Sigmoid colon (tissue), 7 donors: ENCODE measurements around the gene NTRK1. TPM values are rescaled to one million over a fixed set of nuclear protein-coding genes. Genes with fewer than 3 reads are reported as not detected.

Source experiments
- DNase-seq: peaks from one replicate; pipeline ENCODE4 v3.0.0-alpha.2; 2019
- H3K27ac ChIP-seq, 4 donors: fragments of 200-600 bp; sonication (generic); one replicate each; pipeline ENCODE4 v1.5.1; 2016 to 2019; ENCODE audit warnings: mild to moderate bottlenecking in 1 of 4
- H3K27me3 ChIP-seq, 3 donors: fragments of 200-600 bp; sonication (generic); one replicate each; pipeline ENCODE4 v1.5.1; 2019; ENCODE audit warnings: mild to moderate bottlenecking in 1 of 3
- H3K36me3 ChIP-seq, 4 donors: fragments of 200-600 bp; sonication (generic); one replicate each; pipeline ENCODE4 v1.5.1; 2016 to 2019
- H3K4me1 ChIP-seq, 4 donors: fragments of 200-600 bp; sonication (generic); one replicate each; pipeline ENCODE4 v1.5.1; 2017 to 2019
- H3K4me3 ChIP-seq, 4 donors: fragments of 200-600 bp; sonication (generic); one replicate each; pipeline ENCODE4 v1.5.1; 2017 to 2019; ENCODE audit warnings: mild to moderate bottlenecking in 2 of 4, moderate library complexity in 1 of 4
- H3K9me3 ChIP-seq, 4 donors: fragments of 200-600 bp in 3 of 4; sonication (generic) in 3 of 4; one replicate each; pipeline versions ENCODE4 v1.5.1 to v1.6.1; 2013 to 2019
- EP300 ChIP-seq, 4 donors: sonication (generic); formaldehyde crosslinking; IDR thresholded peaks; one replicate each; pipeline ENCODE4 v1.6.1; 2017; ENCODE audit warnings: antibody characterized with exemption in 4 of 4
- POLR2A ChIP-seq, 2 donors: fragments of 450-650 bp; IDR thresholded peaks; one replicate each; pipeline ENCODE4 v1.6.1; 2016; ENCODE audit warnings: antibody characterized with exemption in 2 of 2, mild to moderate bottlenecking in 2 of 2, moderate library complexity in 2 of 2
- POLR2AphosphoS5 ChIP-seq, 4 donors: sonication (generic); formaldehyde crosslinking; IDR thresholded peaks; one replicate each; pipeline ENCODE4 v1.6.1; 2017; ENCODE audit warnings: antibody characterized with exemption in 4 of 4
- WGBS, 2 donors: extraction: QIAGEN DNeasy Blood & Tissue Kit; methylation state at CpG; one replicate each; pipeline ENCODE4 v1.1.7; 2013; 5-methylcytosine and 5-hydroxymethylcytosine counted together
- intact Hi-C: fragments of 100-400 bp; cut with DNase I; formaldehyde crosslinking; loops from one replicate; pipeline ENCODE4 v1.15.1; 2023
- polyA plus RNA-seq, 3 donors: library from polyadenylated mRNA; stranded (reverse); fragments of 200-250 nt; gene quantifications; one replicate each; pipeline ENCODE4 v1.2.3, GENCODE V29; 2013
- total RNA-seq, 4 donors: library from RNA; depleted of rRNA; stranded (reverse); fragments of >200 nt; gene quantifications; one replicate each; pipeline ENCODE4 v1.1.0, GENCODE V29; 2016
- TF ChIP-seq, protein P1 (sequence below), 4 experiments: fragments of 450-650 bp in 3 of 4; fragments of 200-600 bp in 1 of 4; IDR thresholded peaks; one replicate each; pipeline ENCODE4 v1.5.1; 2016 to 2019; ENCODE audit warnings: antibody characterized with exemption in 4 of 4, mild to moderate bottlenecking in 3 of 4, moderate library complexity in 2 of 4
- donor health status: healthy with polysubstance abuse.
- donor health status: Bipolar disorder and iron deficiency.
- donor health status: healthy.

The NTRK1 gene
- total and polyA plus RNA-seq, 7 donors, result 0.42 to 4.9 (median 2.0) TPM; not detected in 1

DNA sequence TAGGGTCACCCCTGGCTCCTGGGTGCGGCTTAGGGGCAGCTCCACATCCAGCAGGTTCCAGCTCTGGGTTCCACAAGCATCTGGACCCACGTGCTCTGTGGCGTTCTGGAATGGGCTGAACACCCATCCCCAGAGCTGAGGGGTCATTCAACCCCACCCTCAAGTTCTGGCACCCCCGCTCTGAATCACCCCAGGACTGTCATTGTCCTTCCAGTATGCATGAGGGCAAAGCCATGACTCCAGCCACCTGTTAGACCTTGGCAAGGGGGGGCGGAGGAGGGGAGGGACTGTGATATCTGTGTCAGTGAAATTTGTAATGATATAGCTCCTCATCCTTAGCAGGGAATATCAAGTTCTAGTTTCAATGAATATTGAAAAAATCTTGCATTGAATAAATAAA, 14.0 kb upstream of the NTRK1 start:
- Histone ChIP-seq H3K9me3 (no peaks in the 10 kb centered on the region), H3K4me3 (no peak overlapping the region), H3K27ac (no peak overlapping the region), H3K36me3 (no peaks in the 10 kb centered on the region), H3K27me3 (peaks cover 15 to 69% (median 46%) of the 10 kb centered on the region in 3 donors), H3K4me1 (peaks cover 0 to 13% (median 5%) of the 10 kb centered on the region in 4 donors)
- 85 to 91% methylated on average over 5 of the region's 5 CpGs for WGBS, 2 donors
- no peak for DNase-seq
- TF ChIP-seq POLR2A (IDR thresholded peaks at IDR 0.05) (no peak), POLR2AphosphoS5 (IDR thresholded peaks at IDR 0.05) (no peak), EP300 (IDR thresholded peaks at IDR 0.05) (no peak)
- TF ChIP-seq, protein P1, sequence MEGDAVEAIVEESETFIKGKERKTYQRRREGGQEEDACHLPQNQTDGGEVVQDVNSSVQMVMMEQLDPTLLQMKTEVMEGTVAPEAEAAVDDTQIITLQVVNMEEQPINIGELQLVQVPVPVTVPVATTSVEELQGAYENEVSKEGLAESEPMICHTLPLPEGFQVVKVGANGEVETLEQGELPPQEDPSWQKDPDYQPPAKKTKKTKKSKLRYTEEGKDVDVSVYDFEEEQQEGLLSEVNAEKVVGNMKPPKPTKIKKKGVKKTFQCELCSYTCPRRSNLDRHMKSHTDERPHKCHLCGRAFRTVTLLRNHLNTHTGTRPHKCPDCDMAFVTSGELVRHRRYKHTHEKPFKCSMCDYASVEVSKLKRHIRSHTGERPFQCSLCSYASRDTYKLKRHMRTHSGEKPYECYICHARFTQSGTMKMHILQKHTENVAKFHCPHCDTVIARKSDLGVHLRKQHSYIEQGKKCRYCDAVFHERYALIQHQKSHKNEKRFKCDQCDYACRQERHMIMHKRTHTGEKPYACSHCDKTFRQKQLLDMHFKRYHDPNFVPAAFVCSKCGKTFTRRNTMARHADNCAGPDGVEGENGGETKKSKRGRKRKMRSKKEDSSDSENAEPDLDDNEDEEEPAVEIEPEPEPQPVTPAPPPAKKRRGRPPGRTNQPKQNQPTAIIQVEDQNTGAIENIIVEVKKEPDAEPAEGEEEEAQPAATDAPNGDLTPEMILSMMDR (IDR thresholded peaks at IDR 0.05), result no peak
- intact Hi-C loops, result no loop called here

DNA sequence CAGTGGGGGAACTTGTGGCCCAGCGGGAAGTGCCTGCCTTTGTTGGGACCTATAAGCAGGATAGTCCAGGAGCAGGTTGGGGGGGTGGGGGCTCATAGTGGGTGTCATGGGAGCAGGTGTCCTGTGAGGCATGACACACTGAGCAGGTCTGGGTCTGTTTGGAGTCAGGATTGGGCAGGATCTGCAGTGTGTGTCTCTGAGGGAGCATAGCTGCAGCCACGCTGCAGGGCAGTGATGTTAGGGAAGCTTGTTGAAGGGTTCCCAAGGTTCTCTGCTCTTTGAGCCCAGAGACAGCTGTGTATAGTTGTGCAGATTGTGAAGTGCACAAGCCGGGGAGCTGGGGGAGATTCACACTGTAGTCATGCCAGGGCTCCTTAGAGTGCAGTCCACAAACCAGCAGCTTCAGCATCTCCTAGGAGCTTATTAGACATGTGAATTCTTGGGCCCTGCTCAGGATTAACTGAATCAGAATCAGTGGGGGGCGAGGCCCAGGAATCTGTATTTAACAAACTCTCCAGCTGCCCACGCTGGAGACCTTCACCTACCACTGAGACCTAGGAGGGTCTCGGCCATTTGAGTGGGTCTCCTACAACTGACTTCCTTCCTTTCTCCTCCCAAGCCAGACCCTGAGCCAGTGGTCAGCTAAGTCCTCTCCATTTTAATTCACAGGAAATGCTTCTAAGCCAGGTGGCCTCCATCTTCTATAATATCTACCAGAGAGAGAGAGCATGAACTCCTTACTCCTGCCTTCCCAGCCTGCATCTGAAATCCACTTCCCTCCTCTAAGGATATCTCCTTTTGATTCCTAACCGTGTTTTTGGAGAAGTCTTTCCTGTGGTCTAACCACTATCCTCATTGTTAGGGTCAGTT, 12.8 kb upstream of the NTRK1 start:
- 72 to 76% methylated on average over 7 of the region's 7 CpGs for WGBS, 2 donors

DNA sequence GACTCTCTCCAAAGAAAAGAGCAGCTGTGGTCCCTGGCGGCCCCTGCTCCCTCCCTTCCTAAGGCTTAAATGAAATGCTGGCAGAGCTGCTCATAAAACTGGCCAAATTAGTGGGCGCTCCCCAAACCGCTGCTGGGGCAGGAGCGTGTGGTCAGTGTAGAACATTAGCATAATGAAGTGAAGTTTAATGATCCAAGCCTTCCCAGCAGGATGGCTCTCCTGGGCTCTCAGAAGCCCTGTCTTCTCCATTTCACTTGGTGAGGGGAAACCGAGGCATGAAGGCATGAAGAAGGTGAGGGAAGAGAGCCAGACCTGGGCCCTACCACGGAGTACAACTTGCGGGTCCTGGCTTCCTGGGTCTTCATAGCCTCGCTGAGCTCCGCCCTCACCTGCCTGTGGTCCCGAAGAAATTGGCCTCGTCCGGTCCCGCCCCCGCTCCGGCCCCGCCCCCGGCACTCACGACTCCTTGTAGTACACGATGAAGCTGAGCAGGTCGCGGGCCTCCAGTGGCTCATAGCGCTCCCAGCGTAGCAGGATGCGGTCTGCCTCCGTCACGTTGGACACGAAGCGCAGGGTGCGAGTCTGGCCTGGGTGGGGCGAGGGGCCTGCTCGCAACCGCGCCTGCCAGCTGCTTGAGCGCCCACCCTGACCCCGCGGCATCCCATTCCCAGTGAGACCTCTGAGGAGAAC, 12.1 kb upstream of the NTRK1 start:
- DNase-seq, result no peak
- no peak for TF ChIP-seq POLR2AphosphoS5 (IDR thresholded peaks at IDR 0.05)
- no peak for TF ChIP-seq EP300 (IDR thresholded peaks at IDR 0.05)
- TF ChIP-seq, protein P1 (IDR thresholded peaks at IDR 0.05), result no peak
- TF ChIP-seq POLR2A (IDR thresholded peaks at IDR 0.05), result no peak
- H3K4me3 ChIP-seq, result no peak overlapping the region
- intact Hi-C loops, result no loop called here
- WGBS, 2 donors, result 10 to 12% methylated on average over 36 of the region's 36 CpGs
- no peaks in the 10 kb centered on the region for H3K36me3 ChIP-seq
- peaks cover 15 to 51% (median 46%) of the 10 kb centered on the region in 3 donors for H3K27me3 ChIP-seq
- H3K27ac ChIP-seq, result no peak overlapping the region
- H3K4me1 ChIP-seq, result peaks cover 0 to 19% (median 8%) of the 10 kb centered on the region in 4 donors
- no peaks in the 10 kb centered on the region for H3K9me3 ChIP-seq

More for the DNA sequence above, 12.8 kb upstream of the NTRK1 start:
- intact Hi-C loops, result no loop called here
- H3K4me1 ChIP-seq, result peaks cover 0 to 19% (median 8%) of the 10 kb centered on the region in 4 donors
- H3K9me3 ChIP-seq, result no peaks in the 10 kb centered on the region
- TF ChIP-seq EP300 (IDR thresholded peaks at IDR 0.05), result no peak
- no peak for TF ChIP-seq POLR2AphosphoS5 (IDR thresholded peaks at IDR 0.05)
- no peak for TF ChIP-seq POLR2A (IDR thresholded peaks at IDR 0.05)
- TF ChIP-seq, protein P1 (IDR thresholded peaks at IDR 0.05), result no peak
- H3K27me3 ChIP-seq, result peaks cover 15 to 59% (median 46%) of the 10 kb centered on the region in 3 donors
- no peak for DNase-seq
- H3K36me3 ChIP-seq, result no peaks in the 10 kb centered on the region
- no peak overlapping the region for H3K27ac ChIP-seq
- no peak overlapping the region for H3K4me3 ChIP-seq

DNA sequence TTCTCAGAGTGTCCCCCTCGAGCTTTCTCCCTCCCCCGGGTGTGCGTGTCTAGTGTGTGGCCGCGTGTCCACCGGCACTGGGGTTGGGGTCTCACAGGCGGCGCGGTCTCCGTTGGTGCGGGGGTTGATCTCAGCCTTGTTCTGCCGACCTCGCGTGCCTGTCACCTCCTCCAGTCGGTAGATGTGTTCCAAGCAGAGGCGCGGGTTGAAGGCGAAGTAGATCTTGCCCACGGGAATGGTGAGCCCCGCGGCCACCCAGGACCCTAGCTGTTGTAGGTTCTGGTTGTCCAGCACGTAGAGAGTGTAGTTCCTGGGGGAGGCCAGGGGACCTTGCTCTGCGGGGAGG, 11.5 kb upstream of the NTRK1 start:
- Histone ChIP-seq H3K36me3 (no peaks in the 10 kb centered on the region), H3K4me3 (no peak overlapping the region), H3K9me3 (no peaks in the 10 kb centered on the region), H3K27me3 (peaks cover 15 to 46% (median 43%) of the 10 kb centered on the region in 3 donors), H3K4me1 (peaks cover 0 to 19% (median 8%) of the 10 kb centered on the region in 4 donors), H3K27ac (no peak overlapping the region)
- TF ChIP-seq POLR2AphosphoS5 (IDR thresholded peaks at IDR 0.05), result no peak
- TF ChIP-seq POLR2A (IDR thresholded peaks at IDR 0.05), result no peak
- TF ChIP-seq EP300 (IDR thresholded peaks at IDR 0.05), result no peak
- TF ChIP-seq, protein P1 (IDR thresholded peaks at IDR 0.05), result no peak
- no peak for DNase-seq
- intact Hi-C loops, result no loop called here
- 34 to 41% methylated on average over 23 of the region's 23 CpGs for WGBS, 2 donors
